RPMI7951 (cell line): ENCODE data around the gene MTREX. TPM values are rescaled to one million over a fixed set of nuclear protein-coding genes. Genes with fewer than 3 reads are reported as not detected.
"Not testable (repeated sequence)": the region's sequence is repeated elsewhere in the genome, so short reads cannot be mapped to it uniquely, and the experiment has no call there.

Experiments used
- DNase-seq: peaks from one replicate; pipeline ENCODE4 v3.0.0-alpha.2; 2012; ENCODE audit warnings: low read depth
- total RNA-seq: library from RNA; depleted of rRNA; stranded (reverse); fragments of >200 nt; shearing (Covaris generic); gene quantifications from 2 replicates; pipeline ENCODE4 v1.2.3, GENCODE V29; 2014; rRNA removed

Gene MTREX
- total RNA-seq, result 86.0 and 113 TPM in 2 replicates

DNA sequence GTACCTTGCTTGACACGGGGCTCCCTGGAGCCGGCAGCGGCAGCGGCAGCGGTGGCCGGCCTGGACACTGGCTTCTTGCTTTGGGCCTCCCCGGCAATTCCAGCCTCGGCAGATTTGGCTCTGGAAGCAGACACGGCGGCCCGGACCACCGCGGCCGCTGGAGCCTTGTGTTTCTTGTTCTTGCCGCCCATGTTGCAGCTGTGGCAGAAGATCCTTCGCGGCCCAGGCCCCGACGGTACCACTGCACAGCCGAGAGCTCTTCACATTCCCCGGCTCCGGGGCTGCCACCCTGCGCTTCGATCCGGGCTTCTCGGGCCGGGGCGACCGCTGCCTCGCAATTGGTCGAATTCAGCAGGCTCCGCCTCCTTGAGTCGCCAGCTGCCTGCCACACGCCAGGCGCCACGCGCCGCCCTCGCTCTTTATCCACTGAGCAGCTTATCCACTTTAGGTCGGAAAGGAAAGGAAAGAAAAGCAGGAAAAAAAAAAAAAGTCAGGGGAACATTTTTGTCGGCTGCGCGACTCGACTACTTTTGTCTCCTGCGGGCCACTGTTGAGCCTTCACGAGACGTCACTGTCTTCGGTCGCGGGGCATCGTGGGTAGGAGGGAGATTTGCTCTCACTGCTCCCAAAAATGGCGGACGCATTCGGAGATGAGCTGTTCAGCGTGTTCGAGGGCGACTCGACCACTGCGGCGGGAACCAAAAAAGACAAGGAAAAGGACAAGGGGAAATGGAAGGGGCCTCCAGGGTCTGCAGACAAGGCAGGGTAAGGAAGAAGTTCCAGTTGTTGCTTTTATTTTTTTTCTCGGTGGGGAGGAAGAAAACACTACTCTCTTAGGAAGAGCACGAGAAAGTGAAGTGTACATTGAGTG is at the start of gene MTREX, which contains the start of gene DHX29:
TSS of gene MTREX (plus strand) at position 607 of the 871 bp plus-strand sequence. CDS start at position 632, 25 bp downstream.
TSS of gene DHX29 (minus strand) at position 312 of the 871 bp plus-strand sequence. CDS start at position 191, 121 bp downstream.
- DNase-seq, result peak; percentile 87

GRCh38 chr5:55258339-55258738 is 49.5 kb upstream of the MTREX start:
- no peak for DNase-seq

- peak; percentile 63 for DNase-seq
Observed at GRCh38 chr5:55276771-55277170, 31.0 kb upstream of the MTREX start.

DNA sequence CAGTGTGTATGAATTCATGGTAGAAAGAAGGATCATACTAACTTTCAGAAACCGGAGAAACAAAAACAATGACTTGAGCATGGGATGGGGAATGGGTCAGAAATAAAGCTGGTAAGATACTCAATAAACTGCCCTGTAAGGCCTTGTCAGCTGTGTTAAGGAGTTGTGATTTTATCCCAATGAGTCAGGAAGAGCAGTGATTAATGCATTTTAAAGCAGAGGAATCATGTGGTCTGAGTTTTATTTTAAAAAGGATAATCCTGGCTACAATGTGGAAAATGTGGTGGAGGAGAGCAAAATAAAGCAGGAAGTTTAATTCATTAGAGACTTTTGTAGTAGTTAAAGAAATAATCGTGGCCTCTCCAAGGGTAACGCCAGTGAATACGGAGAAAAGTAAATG is 29.0 kb upstream of the MTREX start:
- DNase-seq, result peak; percentile 26

DNA sequence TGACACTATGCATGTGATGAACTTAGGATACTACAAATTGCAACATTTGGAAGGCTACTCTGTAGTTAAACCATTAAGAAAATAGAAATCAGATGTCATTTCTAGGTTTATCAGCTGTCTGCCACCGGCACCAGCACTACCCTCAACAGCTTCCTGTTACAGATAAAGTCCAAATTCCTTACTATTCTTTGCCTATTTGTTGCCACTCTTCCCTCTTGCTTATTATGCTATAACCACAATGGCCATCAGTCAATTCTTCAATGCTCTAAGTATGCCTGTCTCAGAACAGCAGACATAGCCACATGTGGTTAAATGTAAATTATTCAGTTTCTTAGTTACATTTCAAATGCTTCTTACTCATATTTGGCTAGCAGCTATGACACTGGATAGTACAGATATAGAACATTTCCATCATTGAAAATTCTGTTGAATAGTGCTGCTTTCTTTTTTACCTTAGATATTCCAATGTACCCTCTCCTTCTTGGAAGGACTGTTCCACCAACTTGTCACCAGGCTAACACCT is 21.3 kb upstream of the MTREX start:
- no peak for DNase-seq

GRCh38 chr5:55289808-55290207 is 18.0 kb upstream of the MTREX start:
- DNase-seq, result no peak

DNA sequence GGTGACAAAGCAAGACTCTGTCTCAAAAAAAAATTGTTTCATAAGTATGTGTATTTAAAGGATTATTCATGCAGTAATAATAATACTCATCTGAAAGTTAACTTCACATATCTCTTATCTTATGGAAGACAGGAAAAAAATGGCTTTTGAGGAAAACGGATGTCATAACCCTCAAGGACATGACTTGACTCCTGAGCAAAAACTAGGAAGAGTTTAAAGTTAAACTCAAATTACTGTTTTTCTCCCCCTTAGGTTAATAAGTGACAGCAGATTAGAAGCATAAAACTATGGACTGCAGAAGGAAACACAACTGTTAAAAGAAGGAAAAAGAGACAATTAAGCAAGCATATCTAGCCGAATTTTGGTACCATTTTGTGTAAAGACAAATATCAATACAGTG is 16.8 kb upstream of the MTREX start:
- no peak for DNase-seq

GRCh38 chr5:55294935-55295334 is 12.9 kb upstream of the MTREX start:
- no peak for DNase-seq

- DNase-seq, result no peak
Observed at GRCh38 chr5:55300890-55301289, 6.9 kb upstream of the MTREX start.

- DNase-seq, result peak; percentile 67
Observed at GRCh38 chr5:55303238-55303690, 4.5 kb upstream of the MTREX start.

GRCh38 chr5:55304584-55304983 is 3.2 kb upstream of the MTREX start:
- no peak for DNase-seq

DNA sequence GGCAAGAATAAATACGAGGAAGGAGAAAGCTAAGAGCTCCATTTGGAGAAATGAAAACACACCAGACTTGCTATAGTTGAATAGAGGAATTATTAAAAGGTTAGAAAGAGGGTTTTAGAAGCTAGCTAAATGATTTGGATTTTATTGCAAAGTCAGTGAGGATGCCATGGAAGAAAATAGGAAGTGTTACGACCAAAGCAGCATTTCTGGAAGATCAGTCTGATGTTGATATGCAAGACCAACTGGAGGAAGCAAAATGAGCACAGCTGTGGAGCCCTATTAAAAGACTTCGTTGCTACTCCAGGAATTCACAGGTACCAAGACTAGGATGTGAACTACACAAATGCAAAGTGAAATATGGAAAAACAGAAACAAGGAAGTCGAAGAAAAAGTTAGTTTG is 2.4 kb upstream of the MTREX start:
- DNase-seq, result no peak

- no peak for DNase-seq
Observed at GRCh38 chr5:55306641-55307382, 977 bp upstream of the MTREX start.

GRCh38 chr5:55308254-55308836 is 556 bp downstream of the MTREX start:
- DNase-seq, result peak; percentile 16

GRCh38 chr5:55313870-55314617 is 6.3 kb downstream of the MTREX start:
- no peak for DNase-seq

GRCh38 chr5:55316289-55316688 is 8.5 kb downstream of the MTREX start:
- no peak for DNase-seq

- no peak for DNase-seq
Observed at GRCh38 chr5:55316837-55317236, 9.0 kb downstream of the MTREX start.

DNA sequence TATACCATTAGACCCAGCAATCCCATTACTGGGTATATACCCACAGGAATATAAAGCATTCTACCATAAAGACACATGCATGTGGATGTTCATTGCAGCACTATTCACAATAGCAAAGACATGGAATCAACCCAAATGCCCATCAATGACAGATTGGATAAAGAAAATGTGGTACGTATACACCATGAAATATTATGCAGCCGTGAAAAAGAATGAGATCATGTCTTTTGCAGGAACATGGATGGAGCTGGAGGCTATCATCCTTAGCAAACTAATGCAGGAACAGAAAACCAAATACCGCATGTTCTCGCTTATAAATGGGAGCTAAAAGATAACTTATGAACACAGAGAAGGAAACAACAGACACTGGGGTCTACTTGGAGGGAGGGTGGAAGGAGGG is 10.4 kb downstream of the MTREX start:
- not testable (repeated sequence) for DNase-seq

- DNase-seq, result no peak
Observed at GRCh38 chr5:55319491-55319890, 11.7 kb downstream of the MTREX start.

GRCh38 chr5:55320571-55320970 is 12.8 kb downstream of the MTREX start:
- DNase-seq, result no peak

GRCh38 chr5:55324006-55324405 is 16.2 kb downstream of the MTREX start:
- DNase-seq, result no peak
